MV-4-11 (cell line): ENCODE measurements around the gene NR2C2AP.
"Not testable (repeated sequence)": the region's sequence is repeated elsewhere in the genome, so short reads cannot be mapped to it uniquely, and the experiment has no call there.

Experiments used
- DNase-seq: peaks from one replicate; lab custom pipeline; 2025; lab: John Stamatoyannopoulos, UW

NR2C2AP gene

GRCh38 chr19:19203012-19203856 lies at the start of gene NR2C2AP:
Gene NR2C2AP, minus strand, starts transcription at chr19:19203414. Its CDS starts 354 bp downstream, at chr19:19203060.
- peak; percentile 97 for DNase-seq

- DNase-seq = no peak
These were observed 47.1 kb upstream of the NR2C2AP start for GRCh38 chr19:19250196-19250801.

GRCh38 chr19:19240476-19240875 lies 37.3 kb upstream of the NR2C2AP start:
- no peak for DNase-seq

GRCh38 chr19:19239675-19240074 lies 36.5 kb upstream of the NR2C2AP start:
- no peak for DNase-seq

- no peak for DNase-seq
These were observed 35.1 kb upstream of the NR2C2AP start for GRCh38 chr19:19238126-19238894.

- DNase-seq = no peak
These were observed 33.0 kb upstream of the NR2C2AP start for GRCh38 chr19:19236173-19236572.

GRCh38 chr19:19234220-19234816 lies 31.1 kb upstream of the NR2C2AP start:
- no peak for DNase-seq

GRCh38 chr19:19232261-19232721 lies 29.1 kb upstream of the NR2C2AP start:
- DNase-seq = no peak

GRCh38 chr19:19230999-19231398 lies 27.8 kb upstream of the NR2C2AP start:
- no peak for DNase-seq

GRCh38 chr19:19229701-19230100 lies 26.5 kb upstream of the NR2C2AP start:
- no peak for DNase-seq

- DNase-seq = no peak
These were observed 24.0 kb upstream of the NR2C2AP start for GRCh38 chr19:19227217-19227616.

- DNase-seq = no peak
These were observed 23.4 kb upstream of the NR2C2AP start for GRCh38 chr19:19226663-19227062.

- DNase-seq = no peak
These were observed 23.0 kb upstream of the NR2C2AP start for GRCh38 chr19:19226204-19226603.

- DNase-seq = peak; percentile 84
These were observed 21.8 kb upstream of the NR2C2AP start for GRCh38 chr19:19224852-19225494.

GRCh38 chr19:19224150-19224851 lies 21.1 kb upstream of the NR2C2AP start:
- DNase-seq = no peak

GRCh38 chr19:19223636-19224035 lies 20.4 kb upstream of the NR2C2AP start:
- no peak for DNase-seq

GRCh38 chr19:19223060-19223459 lies 19.8 kb upstream of the NR2C2AP start:
- DNase-seq = no peak

GRCh38 chr19:19221000-19221399 lies 17.8 kb upstream of the NR2C2AP start:
- DNase-seq = not testable (repeated sequence)

GRCh38 chr19:19218911-19219310 lies 15.7 kb upstream of the NR2C2AP start:
- no peak for DNase-seq

GRCh38 chr19:19217099-19217498 lies 13.9 kb upstream of the NR2C2AP start:
- DNase-seq = peak; percentile 32

GRCh38 chr19:19215792-19216191 lies 12.6 kb upstream of the NR2C2AP start:
- DNase-seq = no peak
